HCT116 (cell line): ENCODE results near the gene ARNT2. TPM values are rescaled to one million over a fixed set of nuclear protein-coding genes. Genes with fewer than 3 reads are reported as not detected.

Experiments used
- ATAC-seq: fragments of 200-7000 bp; cut with Tn5 transposase; 2 replicates; pipeline ENCODE4 v1.9.1; 2020; ENCODE audit warnings: mild to moderate bottlenecking, moderate library complexity
- BruUV-seq: library from RNA; stranded (reverse); fragments of 400-500 nt; replicated peaks from 2 replicates; lab custom pipeline; 2021; lab: Mats Ljungman, UMichigan
- CTCF ChIA-PET: fragments of 300-600 bp; sonication (Branson Sonifier 250); formaldehyde crosslinking; loops from one replicate; lab custom pipeline; 2021; ENCODE audit warnings: antibody characterized with exemption; lab: Charles Lee
- POLR2A ChIA-PET: fragments of 300-600, 350-600 bp; sonication (Branson Sonifier 250); formaldehyde crosslinking; loops from one replicate; lab custom pipeline; 2021; ENCODE audit warnings: antibody characterized with exemption; lab: Charles Lee
- RAD21 ChIA-PET, 2 experiments: fragments of 300-600 bp; sonication (Branson Sonifier 250); formaldehyde crosslinking; loops; one replicate each; lab custom pipeline; 2023; ENCODE audit warnings: low total read pairs in 2 of 2; ENCODE audit not compliant: uncharacterized antibody in 2 of 2, unreplicated experiment in 2 of 2, low non-redundant PET in 1 of 2; lab: Charles Lee
- DNase-seq: peaks from one replicate; pipeline ENCODE4 v3.0.0-alpha.2; 2010; ENCODE audit warnings: low read depth, low spot score
- H2AFZ ChIP-seq: fragments of 200-600 bp; shearing (Covaris generic), sonication (generic); 2 replicates; pipeline ENCODE4 v1.6.1; 2017; ENCODE audit warnings: low read depth, mixed run types, mixed read lengths, antibody characterized with exemption, low read length; ENCODE audit not compliant: poor library complexity, severe bottlenecking
- H3K27ac ChIP-seq: 2 replicates; pipeline ENCODE4 v1.5.1; 2012; ENCODE audit warnings: low read depth, low read length
- H3K27me3 ChIP-seq: fragments of 200-600 bp; sonication (generic); 2 replicates; pipeline ENCODE4 v1.6.1; 2016; ENCODE audit warnings: mixed run types, low read length, mixed read lengths; ENCODE audit not compliant: insufficient read depth
- H3K36me3 ChIP-seq, 2 experiments: fragments of 200-500 bp in 1 of 2; fragments of 200-600 bp in 1 of 2; sonication (Bioruptor generic) in 1 of 2; sonication (generic) in 1 of 2; 2 replicates each; pipeline versions ENCODE4 v1.5.1 to v1.6.1; 2014 to 2016; ENCODE audit warnings: low read length in 2 of 2, inconsistent platforms in 1 of 2, mixed read lengths in 1 of 2, mixed run types in 1 of 2; ENCODE audit not compliant: insufficient read depth in 2 of 2, control insufficient read depth in 1 of 2
- H3K4me1 ChIP-seq, 2 experiments: fragments of 200-600 bp in 1 of 2; sonication (generic) in 1 of 2; 2 replicates each; pipeline versions ENCODE4 v1.5.1 to v1.6.1; 2012 to 2017; ENCODE audit warnings: low read length in 2 of 2, inconsistent platforms in 1 of 2, mild to moderate bottlenecking in 1 of 2, mixed read lengths in 1 of 2, mixed run types in 1 of 2, moderate library complexity in 1 of 2; ENCODE audit not compliant: insufficient read depth in 2 of 2, control insufficient read depth in 1 of 2
- H3K4me2 ChIP-seq: fragments of 200-600 bp; sonication (generic); 2 replicates; pipeline ENCODE4 v1.6.1; 2017; ENCODE audit warnings: mixed run types, low read length, mixed read lengths
- H3K4me3 ChIP-seq, 2 experiments: fragments of 200-600 bp in 1 of 2; sonication (generic) in 1 of 2; replicated peaks in 1 of 2; 2 replicates each; pipeline ENCODE4 v1.5.1; 2011 to 2016; ENCODE audit warnings: low read length in 2 of 2, control low read depth in 1 of 2, low read depth in 1 of 2, mild to moderate bottlenecking in 1 of 2, mixed read lengths in 1 of 2, mixed run types in 1 of 2
- H3K79me2 ChIP-seq: fragments of 200-600 bp; sonication (generic); 2 replicates; pipeline ENCODE4 v1.6.1; 2017; ENCODE audit warnings: mild to moderate bottlenecking, mixed run types, low read length, moderate library complexity, mixed read lengths; ENCODE audit not compliant: insufficient read depth
- H3K9ac ChIP-seq: fragments of 200-600 bp; sonication (generic); 2 replicates; pipeline ENCODE4 v1.6.1; 2016; ENCODE audit warnings: low read length, mixed read lengths
- H3K9me2 ChIP-seq: fragments of 200-600 bp; sonication (generic), shearing (Covaris generic); 2 replicates; pipeline ENCODE4 v1.6.1; 2017; ENCODE audit warnings: mixed run types, mild to moderate bottlenecking, moderate library complexity; ENCODE audit not compliant: insufficient read depth
- H3K9me3 ChIP-seq, 2 experiments: fragments of 200-500 bp in 1 of 2; fragments of 200-600 bp in 1 of 2; sonication (Bioruptor generic) in 1 of 2; sonication (generic) in 1 of 2; 2 replicates each; pipeline ENCODE4 v1.6.1; 2014 to 2017; ENCODE audit warnings: low read length in 2 of 2, mixed read lengths in 2 of 2, inconsistent platforms in 1 of 2, low read depth in 1 of 2, mild to moderate bottlenecking in 1 of 2, mixed run types in 1 of 2, moderate library complexity in 1 of 2; ENCODE audit not compliant: control insufficient read depth in 1 of 2, insufficient read depth in 1 of 2
- H4K20me1 ChIP-seq: fragments of 200-600 bp; sonication (generic), shearing (Covaris generic); 2 replicates; pipeline ENCODE4 v1.6.1; 2017; ENCODE audit warnings: mixed run types, mild to moderate bottlenecking, moderate library complexity; ENCODE audit not compliant: insufficient read depth
- ATF3 ChIP-seq: IDR thresholded peaks from 2 replicates; pipeline ENCODE4 v1.6.1; 2012
- CEBPB ChIP-seq: IDR thresholded peaks from 2 replicates; pipeline ENCODE4 v1.6.1; 2012; ENCODE audit warnings: low read depth
- CTCF ChIP-seq, 3 experiments: fragments of 200-600 bp in 1 of 3; sonication (generic) in 1 of 3; IDR thresholded peaks in 2 of 3; conservative IDR thresholded peaks in 1 of 3; 2 replicates each; pipeline ENCODE4 v1.5.1; 2012 to 2017; ENCODE audit warnings: low read depth in 2 of 3, low read length in 2 of 3, antibody characterized with exemption in 1 of 3, borderline replicate concordance in 1 of 3, control low read depth in 1 of 3, mild to moderate bottlenecking in 1 of 3, mixed read lengths in 1 of 3, mixed run types in 1 of 3, moderate library complexity in 1 of 3; ENCODE audit not compliant: insufficient read depth in 1 of 3
- EGR1 ChIP-seq: IDR thresholded peaks from 2 replicates; pipeline ENCODE4 v1.6.1; 2012; ENCODE audit warnings: low read depth
- ELF1 ChIP-seq: IDR thresholded peaks from 2 replicates; pipeline ENCODE4 v1.6.1; 2012; ENCODE audit warnings: low read depth, borderline replicate concordance
- EZH2phosphoT487 ChIP-seq: fragments of 200-600 bp; IDR thresholded peaks from 2 replicates; pipeline ENCODE4 v1.6.1; 2018; ENCODE audit warnings: antibody characterized with exemption, borderline replicate concordance
- FOSL1 ChIP-seq: IDR thresholded peaks from 2 replicates; pipeline ENCODE4 v1.6.1; 2012; ENCODE audit warnings: low read depth
- JUND ChIP-seq: IDR thresholded peaks from 2 replicates; pipeline ENCODE4 v1.6.1; 2012
- MAX ChIP-seq: IDR thresholded peaks from 2 replicates; pipeline ENCODE4 v1.6.1; 2012
- POLR2A ChIP-seq: IDR thresholded peaks from 2 replicates; pipeline ENCODE4 v1.7.0; 2011; ENCODE audit warnings: borderline replicate concordance; ENCODE audit not compliant: insufficient read depth, insufficient read length; ENCODE audit errors: extremely low read depth
- POLR2AphosphoS5 ChIP-seq: IDR thresholded peaks from 2 replicates; pipeline ENCODE4 v1.6.1; 2011; ENCODE audit warnings: mild to moderate bottlenecking, low read depth, low read length, moderate library complexity
- RAD21 ChIP-seq: IDR thresholded peaks from 2 replicates; pipeline ENCODE4 v1.6.1; 2012; ENCODE audit warnings: low read depth, mild to moderate bottlenecking
- YY1 ChIP-seq: IDR thresholded peaks from 2 replicates; pipeline ENCODE4 v1.6.1; 2011; ENCODE audit warnings: low read length, low read depth, moderate library complexity, mild to moderate bottlenecking; ENCODE audit not compliant: insufficient replicate concordance; ENCODE audit errors: extremely low read depth
- ZBTB33 ChIP-seq: IDR thresholded peaks from 2 replicates; pipeline ENCODE4 v1.6.1; 2011; ENCODE audit warnings: mild to moderate bottlenecking, low read length, moderate library complexity; ENCODE audit not compliant: insufficient replicate concordance; ENCODE audit errors: extremely low read depth
- ZFX ChIP-seq: fragments of 450-650 bp; IDR thresholded peaks from 2 replicates; pipeline ENCODE4 v1.6.1; 2017
- ZNF274 ChIP-seq: fragments of 200-500 bp; sonication (Bioruptor generic); IDR thresholded peaks from 2 replicates; pipeline ENCODE4 v1.6.1; 2014; ENCODE audit warnings: mild to moderate bottlenecking, low read depth, low read length, inconsistent platforms
- intact Hi-C: fragments of 100-400 bp; cut with micrococcal nuclease; formaldehyde crosslinking; loops from 2 replicates; pipeline ENCODE4 v1.10.0; 2022
- total RNA-seq: library from RNA; stranded (reverse); gene quantifications from one replicate; pipeline ENCODE4 v1.2.1, GENCODE V29; 2021; ENCODE audit not compliant: unreplicated experiment

Gene ARNT2
- total RNA-seq, 1 experiment from 2014 or later: 3.0 TPM

- BruUV-seq: no TSS peak
- POLR2A ChIA-PET: no interaction called here
- peaks cover 0 to 6% of the 10 kb centered on the region in 2 experiments; a peak in 1 of 4 replicates for H3K4me1 ChIP-seq
- H3K4me3 ChIP-seq: no peak overlapping the region
- H4K20me1 ChIP-seq: no peaks in the 10 kb centered on the region
- peaks cover 19% of the 10 kb centered on the region; the same call in 1 of the 2 replicates for H3K27me3 ChIP-seq
- intact Hi-C loops: no loop called here
- peak; percentile 34; the same call in 1 of the 2 replicates for ATAC-seq
- no peak overlapping the region for H3K27ac ChIP-seq
- H3K79me2 ChIP-seq: no peaks in the 10 kb centered on the region
- no peaks in the 10 kb centered on the region for H3K9me3 ChIP-seq
- CTCF ChIA-PET: no interaction called here
- no peak overlapping the region for H3K9ac ChIP-seq
- H3K4me2 ChIP-seq: peak overlapping the region; percentile 11; the same call in 1 of the 2 replicates
- RAD21 ChIA-PET: no interaction called here
- no peak for TF ChIP-seq JUND
- TF ChIP-seq RAD21: no peak
- TF ChIP-seq ZFX: no peak
- TF ChIP-seq POLR2A: no peak
- TF ChIP-seq POLR2AphosphoS5: no peak
- no peak for TF ChIP-seq YY1
- H3K36me3 ChIP-seq: no peaks in the 10 kb centered on the region
- DNase-seq: no peak
- H3K9me2 ChIP-seq: no peaks in the 10 kb centered on the region
- no peak overlapping the region for H2AFZ ChIP-seq
Measured at GRCh38 chr15:80550219-80550907, 146.2 kb downstream of the ARNT2 start.

GRCh38 chr15:80550908-80551260, 146.7 kb downstream of the ARNT2 start:
- Histone ChIP-seq H3K4me2 (no peak overlapping the region), H3K27ac (no peak overlapping the region), H3K27me3 (peaks cover 19% of the 10 kb centered on the region; the same call in 1 of the 2 replicates), H3K4me3 (no peak overlapping the region), H3K4me1 (peaks cover 0 to 6% of the 10 kb centered on the region in 2 experiments; a peak in 1 of 4 replicates), H3K36me3 (no peaks in the 10 kb centered on the region), H2AFZ (no peak overlapping the region), H3K79me2 (no peaks in the 10 kb centered on the region), H4K20me1 (no peaks in the 10 kb centered on the region), H3K9me3 (no peaks in the 10 kb centered on the region), H3K9me2 (no peaks in the 10 kb centered on the region), H3K9ac (no peak overlapping the region)
- DNase-seq: no peak
- no peak for ATAC-seq
- ChIA-PET RAD21 (no interaction called here), POLR2A (no interaction called here), CTCF (no interaction called here)
- TF ChIP-seq RAD21 (no peak), ATF3 (no peak), EZH2phosphoT487 (no peak), POLR2AphosphoS5 (no peak), POLR2A (no peak), CEBPB (no peak), ZBTB33 (no peak), YY1 (no peak), CTCF (IDR thresholded peaks at IDR 0.05 in 2 of 3, conservative IDR thresholded peaks at IDR 0.05 in 1 of 3; ENCODE audit: borderline replicate concordance in 1 of 3, insufficient read depth in 1 of 3, low read depth in 2 of 3, low read length in 2 of 3) (no peak), ZNF274 (no peak), FOSL1 (no peak), JUND (no peak), ELF1 (no peak), MAX (no peak), EGR1 (no peak)
- intact Hi-C loops: no loop called here
- BruUV-seq: no TSS peak
